ENCODE measurements around the gene ST6GALNAC2.
"Not testable (repeated sequence)": the region's sequence is repeated elsewhere in the genome, so short reads cannot be mapped to it uniquely, and the experiment has no call there.

ST6GALNAC2 gene

DNA sequence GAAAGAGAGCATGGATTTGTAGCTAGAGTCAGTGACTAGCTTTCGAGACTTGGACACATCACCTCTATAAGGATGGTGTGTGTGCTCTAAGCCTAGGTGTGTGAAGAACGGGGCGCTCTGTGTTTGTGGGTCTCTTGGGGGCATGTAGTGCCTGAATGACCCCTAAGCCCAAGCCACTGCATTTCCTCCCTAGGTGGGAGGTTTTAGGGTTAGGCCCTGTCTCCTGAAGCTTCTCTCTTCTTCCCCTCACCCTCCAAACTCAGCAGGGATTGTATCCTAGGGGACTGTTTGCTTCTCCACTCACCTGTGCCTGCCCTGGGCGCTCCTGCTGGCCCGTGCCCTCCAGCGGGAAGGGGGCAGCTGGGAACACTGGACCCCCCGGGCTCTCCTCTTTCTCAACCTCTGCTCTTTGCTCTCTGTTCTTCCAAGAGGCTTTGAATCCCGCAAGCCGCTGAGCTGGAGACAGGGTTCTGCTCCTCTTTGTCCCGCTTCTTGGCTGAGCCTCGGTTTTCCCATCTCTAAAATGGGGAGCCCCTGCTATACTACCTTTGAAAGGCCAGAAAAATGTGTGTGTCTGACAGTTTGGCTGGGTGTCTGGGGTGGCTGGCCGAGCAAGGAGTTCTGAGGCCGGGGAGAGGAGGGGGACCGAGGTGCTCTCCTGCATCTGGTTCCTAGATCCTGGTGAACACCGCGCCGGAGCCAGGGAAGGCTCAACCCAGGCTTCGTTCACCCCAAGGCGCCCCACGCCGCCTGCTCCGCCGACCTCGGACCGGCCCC is 49.0 kb downstream of the ST6GALNAC2 start:
- DNase-seq = no peak
- in situ Hi-C loops (cut with HindIII; ENCODE audit: low pct_ligation_motif_present, low pct_unique_long_range_greater_than_20kb, low sequenced_read_pairs) = no loop called here

DNA sequence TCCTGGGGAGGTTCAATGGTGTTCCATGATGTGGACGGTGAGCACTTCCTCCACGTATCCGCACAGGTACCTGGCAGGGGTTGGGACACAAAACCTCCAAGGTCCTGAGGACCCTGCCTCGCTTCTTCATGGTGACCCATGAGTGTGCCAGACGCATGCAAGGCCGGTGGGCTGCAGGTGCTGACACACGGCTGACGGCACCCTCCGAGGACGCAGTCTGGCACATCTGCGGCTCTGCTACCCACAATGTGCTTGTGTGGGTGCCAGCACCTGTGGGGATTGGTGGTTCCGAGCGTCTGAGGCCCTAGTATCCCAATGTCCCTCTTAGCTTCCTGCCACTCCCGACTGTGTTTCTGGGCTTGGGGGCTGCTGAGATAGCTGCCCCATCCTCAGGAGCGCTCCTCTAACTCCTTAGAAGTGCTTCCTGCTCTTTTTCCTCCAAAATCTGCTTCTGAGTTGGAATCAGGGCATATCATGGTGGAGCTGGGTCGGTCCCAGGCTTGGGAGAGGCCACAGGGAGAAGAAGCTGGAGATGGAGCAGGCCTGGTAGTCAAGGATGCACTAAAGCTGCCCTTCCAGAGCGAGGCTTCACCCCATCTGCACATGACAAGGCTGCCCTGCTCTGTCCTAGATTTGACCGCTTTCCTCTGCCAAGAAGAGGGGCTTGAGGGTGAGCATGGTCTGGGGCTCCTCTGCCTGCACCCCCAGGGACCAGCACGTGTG is 49.7 kb downstream of the ST6GALNAC2 start:
- DNase-seq = no peak
- in situ Hi-C loops (cut with HindIII; ENCODE audit: low pct_ligation_motif_present, low pct_unique_long_range_greater_than_20kb, low sequenced_read_pairs) = no loop called here

DNA sequence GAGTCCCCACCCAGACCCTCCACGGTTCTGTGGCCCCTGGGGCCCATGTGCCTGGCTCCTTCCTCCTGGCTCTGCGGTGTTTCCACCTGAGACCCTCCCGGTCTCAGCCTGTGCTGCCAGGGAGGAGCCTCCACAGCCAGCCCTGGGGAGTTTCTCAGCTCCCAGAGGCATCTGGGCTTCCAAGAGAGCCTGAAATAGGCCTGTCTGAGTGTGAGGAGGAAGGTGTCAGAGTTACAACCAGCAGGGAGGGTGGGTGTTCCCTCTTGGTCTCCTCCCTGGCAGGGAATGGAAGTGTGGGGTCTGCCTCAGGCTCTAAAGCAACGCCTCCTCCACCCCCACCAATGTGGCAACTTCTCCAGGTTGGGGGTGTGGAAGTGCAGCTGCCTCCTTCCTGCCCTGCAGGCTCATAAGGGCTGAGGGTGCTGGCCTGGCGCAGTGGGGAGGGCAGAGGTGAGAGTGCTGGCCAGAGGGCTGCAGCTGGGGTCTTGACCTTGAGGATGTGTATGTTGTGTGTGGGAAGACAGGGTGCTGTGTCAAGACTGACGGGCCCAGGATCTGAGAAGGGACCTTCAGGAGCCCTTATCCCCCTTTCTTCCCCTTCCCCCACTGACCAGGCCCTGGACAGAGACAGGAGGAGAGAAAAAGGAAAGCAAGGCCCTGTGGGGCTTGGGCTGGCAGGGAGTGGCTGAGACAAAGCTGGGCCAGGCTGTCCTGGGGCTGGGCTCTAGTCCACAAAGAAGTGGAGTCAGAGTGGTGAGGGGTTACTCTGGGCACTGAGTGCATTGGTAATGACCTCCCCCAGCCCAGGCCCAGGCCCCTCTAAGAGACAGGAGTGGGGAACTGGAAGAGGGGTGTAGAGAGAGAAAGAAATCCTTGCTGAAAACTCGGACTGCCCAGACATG is 50.6 kb downstream of the ST6GALNAC2 start:
- DNase-seq = no peak
- in situ Hi-C loops (cut with HindIII; ENCODE audit: low pct_ligation_motif_present, low pct_unique_long_range_greater_than_20kb, low sequenced_read_pairs) = no loop called here

DNA sequence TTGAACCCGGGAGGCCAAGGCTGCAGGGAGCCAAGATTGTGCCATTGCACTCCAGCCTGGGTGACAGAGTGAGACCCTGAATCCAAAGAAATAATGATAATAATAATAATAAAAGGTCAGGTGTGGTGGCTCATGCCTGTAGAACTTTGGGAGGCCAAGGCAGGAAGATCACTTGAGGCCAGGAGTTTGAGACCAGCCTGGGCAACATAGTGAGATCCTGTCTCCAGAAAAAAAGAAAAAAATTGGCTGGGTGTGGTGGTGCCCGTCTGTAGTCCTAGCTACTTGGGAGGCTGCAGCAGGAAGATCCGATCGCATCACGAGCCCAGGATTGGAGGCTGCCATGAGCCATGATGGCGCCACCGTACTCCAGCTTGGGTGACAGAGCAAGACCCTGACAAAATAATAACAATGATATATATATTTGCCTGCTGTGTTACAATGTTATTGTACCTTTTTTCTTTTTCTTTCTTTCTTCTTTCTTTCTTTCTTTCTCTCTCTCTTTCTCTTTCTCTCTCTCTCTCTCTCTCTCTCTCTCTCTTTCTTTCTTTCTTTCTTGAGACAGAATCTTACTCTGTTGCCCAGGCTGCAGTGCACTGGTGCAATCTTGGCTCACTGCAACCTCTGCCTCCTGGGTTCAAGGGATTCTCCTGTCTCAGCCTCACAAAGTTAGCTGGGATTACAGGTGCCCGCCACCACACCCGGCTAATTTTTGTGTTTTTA is 51.9 kb downstream of the ST6GALNAC2 start:
- DNase-seq; in situ Hi-C loops (cut with HindIII; ENCODE audit: low pct_ligation_motif_present, low pct_unique_long_range_greater_than_20kb, low sequenced_read_pairs): not testable (repeated sequence)

DNA sequence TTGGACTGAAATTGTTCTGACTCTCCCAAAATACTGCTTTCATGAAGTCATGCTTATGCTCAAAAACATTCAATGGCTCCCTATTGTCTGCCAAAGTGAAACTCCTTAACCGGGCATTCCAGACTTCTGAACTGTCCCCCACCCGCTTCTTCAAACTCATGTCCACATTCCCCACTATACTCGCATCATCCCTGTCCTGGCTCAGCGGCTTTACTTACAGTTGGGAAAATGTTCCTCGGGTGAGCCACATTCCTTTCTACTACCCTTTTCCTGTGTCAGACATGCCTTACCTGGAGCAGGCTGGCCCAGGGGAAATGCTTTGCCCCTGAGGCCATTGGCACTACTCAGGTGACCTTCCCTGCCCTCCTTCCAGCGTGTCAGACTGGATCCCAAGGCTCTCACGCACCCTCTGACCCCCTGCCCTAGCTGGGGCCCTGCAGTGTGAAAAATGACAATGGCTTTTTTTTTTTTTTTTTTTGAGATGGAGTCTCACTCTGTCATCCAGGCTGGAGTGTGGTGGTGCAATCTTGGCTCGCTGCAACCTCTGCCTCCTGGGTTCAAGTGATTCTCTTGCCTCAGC is 53.5 kb downstream of the ST6GALNAC2 start:
- in situ Hi-C loops (cut with HindIII; ENCODE audit: low pct_ligation_motif_present, low pct_unique_long_range_greater_than_20kb, low sequenced_read_pairs) = no loop called here
- no peak for DNase-seq

DNA sequence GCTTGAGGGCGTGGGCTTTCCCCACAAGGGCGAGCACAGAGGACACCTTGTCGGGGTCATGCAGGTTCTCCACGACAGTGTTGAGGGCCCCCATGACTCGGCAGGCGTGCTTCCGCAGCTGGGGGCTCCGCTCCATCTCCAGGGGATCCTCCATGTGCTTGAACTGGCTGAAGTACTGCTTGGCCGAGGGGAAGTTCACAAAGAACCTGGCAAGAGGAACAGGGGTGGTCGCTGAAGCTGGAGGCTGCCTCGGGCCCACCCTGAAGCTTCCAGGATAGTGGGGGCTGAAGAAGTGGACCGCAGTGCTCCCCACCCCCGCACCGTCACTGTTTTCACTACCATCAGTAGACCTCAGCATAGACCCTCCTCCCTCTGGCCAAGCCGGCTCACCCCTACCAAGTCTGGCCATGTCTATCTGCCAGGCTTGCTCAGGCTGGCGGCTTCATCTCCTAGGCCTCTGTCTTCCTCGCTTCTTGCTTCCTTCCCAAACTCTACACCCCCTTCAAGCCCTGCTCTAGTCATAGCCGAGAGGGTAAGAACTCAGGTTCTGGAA is 54.1 kb downstream of the ST6GALNAC2 start:
- in situ Hi-C loops (cut with HindIII; ENCODE audit: low pct_ligation_motif_present, low pct_unique_long_range_greater_than_20kb, low sequenced_read_pairs) = no loop called here
- DNase-seq = no peak

DNA sequence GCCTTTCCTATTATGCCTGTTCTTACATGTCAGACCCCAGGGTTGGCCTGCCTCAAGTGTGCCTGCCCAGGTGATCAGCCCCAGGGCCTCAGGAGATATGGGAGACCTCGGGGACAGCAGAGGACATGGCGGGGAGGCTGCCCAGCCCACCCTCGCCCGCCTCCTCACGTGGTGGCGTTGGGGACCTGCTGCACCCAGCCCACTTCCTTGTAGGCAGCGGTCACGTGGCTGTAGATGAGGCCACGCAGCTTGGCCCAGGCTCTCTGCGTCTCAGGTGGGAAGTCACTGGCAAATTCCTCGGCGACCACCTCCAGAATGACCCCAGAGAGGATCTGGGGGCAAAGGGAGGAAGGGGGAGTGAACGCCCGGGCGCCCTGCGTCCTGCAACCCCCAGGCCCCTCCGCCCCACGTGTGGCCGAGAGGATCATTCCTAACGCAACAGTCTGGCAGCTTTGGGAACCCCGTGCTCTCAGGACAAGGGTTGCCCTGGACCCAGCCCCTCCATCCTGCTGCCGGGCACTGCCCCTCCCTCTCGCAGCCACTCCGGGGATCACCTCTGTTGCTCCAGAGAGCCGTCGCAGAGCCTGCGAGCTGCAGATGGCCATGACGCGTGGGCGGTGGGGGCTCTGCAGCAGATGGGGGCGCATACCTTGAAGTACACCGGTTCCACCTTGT is 54.7 kb downstream of the ST6GALNAC2 start:
- no peak for DNase-seq
- in situ Hi-C loops (cut with HindIII; ENCODE audit: low pct_ligation_motif_present, low pct_unique_long_range_greater_than_20kb, low sequenced_read_pairs) = no loop called here

DNA sequence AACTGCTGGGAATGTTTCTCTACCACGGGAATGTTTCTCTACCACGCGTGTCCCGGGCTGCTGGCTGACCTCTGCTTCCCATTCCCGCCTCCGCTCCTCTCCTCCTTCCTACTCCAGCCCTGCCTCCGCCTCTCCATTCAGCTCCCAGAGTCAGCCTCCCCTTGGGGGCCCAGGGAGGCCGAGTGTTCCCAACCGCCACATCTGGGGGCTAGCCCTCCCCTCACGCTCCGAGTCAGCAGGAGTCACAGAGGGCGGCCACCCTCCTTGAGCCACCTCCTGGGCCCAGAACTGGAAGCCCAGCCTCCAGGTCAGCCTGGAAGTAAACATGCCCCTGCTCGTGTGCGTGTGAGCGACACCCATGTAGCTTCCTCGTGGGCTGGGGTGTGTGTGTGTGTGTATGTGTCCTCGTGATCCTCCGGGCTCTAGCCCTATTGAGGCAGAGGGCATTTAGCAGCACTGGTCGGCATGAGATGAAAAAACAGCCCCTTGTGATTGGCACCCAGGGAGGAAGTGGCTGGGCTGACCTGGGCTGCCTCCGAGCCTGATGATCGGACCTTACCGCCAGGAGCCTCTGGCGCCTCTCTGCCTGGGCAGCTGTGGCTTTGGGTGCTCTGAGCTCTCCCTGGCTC is 55.5 kb downstream of the ST6GALNAC2 start:
- in situ Hi-C loops (cut with HindIII; ENCODE audit: low pct_ligation_motif_present, low pct_unique_long_range_greater_than_20kb, low sequenced_read_pairs) = no loop called here
- no peak for DNase-seq

DNA sequence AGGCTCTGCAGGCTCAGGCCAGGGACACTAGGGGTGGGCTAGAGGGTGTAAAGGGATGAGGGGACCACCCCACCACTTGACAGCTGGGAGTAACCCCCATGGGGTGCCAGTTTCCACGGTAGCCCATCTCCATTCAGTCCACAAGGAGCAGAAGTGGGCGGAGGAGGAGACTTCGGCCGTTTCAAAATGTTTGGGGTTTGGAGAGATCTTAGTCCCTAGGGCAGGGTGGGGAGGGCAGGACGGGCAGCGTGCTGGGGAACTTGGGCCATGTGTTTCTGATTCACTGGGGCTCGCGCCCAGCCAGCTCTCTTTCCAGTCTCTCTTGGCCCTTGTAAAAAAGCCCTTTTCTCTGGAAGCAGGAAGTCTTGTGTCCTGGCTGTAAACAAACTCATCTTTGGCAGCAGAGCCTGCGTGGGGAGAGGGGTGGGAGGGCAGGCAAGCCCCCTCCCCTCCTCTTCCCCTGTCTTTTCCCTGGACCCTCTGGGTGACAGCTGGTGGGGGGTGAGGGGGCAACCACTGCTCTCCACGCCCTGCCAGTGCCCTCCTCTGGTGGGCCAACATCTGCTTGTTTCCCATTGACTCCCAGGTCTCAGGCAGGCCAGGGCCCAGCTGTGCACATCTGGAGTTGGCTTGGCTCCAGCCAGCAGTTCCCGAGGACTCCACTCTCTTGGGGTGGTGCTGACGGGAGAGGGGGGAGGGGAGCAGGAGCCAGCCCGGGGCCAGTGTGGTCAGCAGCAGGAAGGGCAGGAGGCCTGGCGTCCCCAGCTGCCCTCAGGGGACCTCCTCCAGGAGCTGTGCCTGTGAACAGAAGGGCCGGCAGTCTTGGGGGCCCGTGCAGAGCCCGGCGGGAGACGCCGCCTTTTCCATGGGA is 56.2 kb downstream of the ST6GALNAC2 start:
- in situ Hi-C loops (cut with HindIII; ENCODE audit: low pct_ligation_motif_present, low pct_unique_long_range_greater_than_20kb, low sequenced_read_pairs) = no loop called here
- DNase-seq = no peak

DNA sequence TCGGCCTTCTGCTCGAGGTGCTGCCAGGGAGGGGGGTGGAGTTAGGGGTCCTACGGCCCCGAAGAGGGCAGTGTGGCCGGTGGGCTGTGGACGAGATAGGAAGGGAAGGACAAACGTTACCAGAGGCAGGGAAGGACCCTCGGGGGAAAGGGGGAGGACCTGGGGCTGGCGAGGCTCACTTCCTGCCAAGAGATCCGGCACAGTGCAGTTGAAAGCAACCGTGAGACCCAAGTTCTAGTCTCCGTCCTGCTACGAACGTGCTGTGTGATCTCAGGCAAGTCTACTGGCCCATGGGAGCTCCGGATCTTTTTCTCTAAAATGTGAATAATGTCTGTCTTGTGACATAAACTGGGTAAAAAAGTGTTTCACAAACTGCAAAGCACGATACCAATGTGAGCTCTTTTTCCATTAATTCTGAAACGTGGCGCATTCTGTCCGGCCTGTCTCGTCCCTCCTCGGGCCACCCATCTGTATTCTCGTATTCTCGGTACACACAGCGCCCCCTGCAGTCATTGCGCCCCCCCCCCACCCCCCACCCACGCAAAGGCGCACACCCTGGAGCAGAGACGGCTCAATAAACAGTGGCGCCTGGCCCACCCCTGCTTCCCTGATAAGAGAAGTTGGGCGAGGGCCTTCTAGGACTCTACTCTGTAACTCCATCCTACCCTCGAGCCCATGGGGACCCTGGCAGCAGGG is 57.0 kb downstream of the ST6GALNAC2 start:
- DNase-seq = no peak
- in situ Hi-C loops (cut with HindIII; ENCODE audit: low pct_ligation_motif_present, low pct_unique_long_range_greater_than_20kb, low sequenced_read_pairs) = no loop called here

DNA sequence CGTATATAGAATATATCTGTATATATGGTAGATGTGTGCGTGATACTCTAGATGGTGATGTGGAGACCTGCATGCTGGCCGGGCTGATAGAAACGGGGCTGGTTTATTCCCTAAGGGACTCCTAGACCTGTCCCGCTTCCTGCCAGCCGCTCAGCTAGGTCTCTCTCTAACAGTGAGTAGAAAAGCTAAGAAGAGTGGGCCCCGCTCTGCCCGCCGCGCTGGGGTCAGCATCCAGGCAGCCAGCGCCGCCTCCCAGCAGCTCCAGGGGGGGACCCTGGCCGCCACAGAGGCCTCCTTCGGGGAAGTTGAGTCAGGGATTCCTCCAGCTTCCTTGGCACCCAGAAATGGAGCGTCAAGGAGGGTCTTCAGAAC is 57.5 kb downstream of the ST6GALNAC2 start:
- in situ Hi-C loops (cut with HindIII; ENCODE audit: low pct_ligation_motif_present, low pct_unique_long_range_greater_than_20kb, low sequenced_read_pairs) = no loop called here
- DNase-seq = no peak

DNA sequence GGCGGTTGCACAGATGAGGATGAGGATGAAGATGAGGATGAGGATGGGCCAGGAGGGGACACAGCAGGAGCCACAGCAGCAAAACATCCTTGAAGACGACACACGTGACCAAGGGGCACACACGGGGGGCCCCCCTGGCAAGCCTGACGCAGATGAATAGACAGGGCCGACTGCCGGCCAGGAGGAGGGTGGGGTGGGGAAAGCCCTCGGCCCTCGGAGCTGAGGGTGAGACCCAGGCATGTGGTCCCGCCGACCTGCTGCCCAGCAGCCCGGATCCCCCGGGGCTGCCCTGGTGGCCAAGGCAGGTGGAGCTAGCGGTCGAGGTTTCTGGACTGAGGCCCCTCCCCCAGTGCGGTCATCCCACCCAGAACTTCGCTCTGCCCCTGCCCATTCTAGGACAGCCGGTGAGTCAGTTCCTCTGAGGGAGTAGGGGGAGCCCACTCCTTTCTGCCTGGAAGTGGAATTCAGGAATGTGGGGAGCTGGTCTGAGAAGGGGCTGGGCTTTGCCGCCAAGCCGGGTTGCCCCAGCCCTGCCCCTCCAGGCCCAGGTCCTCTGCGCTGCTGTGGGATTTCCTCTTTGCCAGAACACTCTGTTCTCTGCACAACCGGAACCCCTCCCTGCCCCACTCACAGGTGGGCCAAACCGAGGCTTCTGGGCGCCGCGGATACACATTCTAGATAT is 58.1 kb downstream of the ST6GALNAC2 start:
- DNase-seq = peak; percentile 87
- in situ Hi-C loops (cut with HindIII; ENCODE audit: low pct_ligation_motif_present, low pct_unique_long_range_greater_than_20kb, low sequenced_read_pairs) = no loop called here

DNA sequence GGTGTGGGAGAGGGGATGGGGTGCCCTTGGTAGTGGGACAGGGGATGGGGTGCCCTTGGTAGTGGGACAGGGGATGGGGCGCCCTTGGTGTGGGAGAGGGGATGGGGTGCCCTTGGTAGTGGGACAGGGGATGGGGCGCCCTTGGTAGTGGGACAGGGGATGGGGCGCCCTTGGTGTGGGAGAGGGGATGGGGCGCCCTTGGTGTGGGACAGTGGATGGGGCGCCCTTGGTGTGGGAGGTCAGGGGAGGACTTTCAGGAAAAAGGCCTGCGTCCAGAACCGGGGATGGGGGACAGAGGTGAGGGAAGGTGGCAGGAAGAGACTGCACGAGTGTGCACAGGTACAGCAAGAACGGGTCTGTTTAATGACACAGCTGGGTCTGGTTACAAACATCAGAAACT is 58.6 kb downstream of the ST6GALNAC2 start:
- in situ Hi-C loops (cut with HindIII; ENCODE audit: low pct_ligation_motif_present, low pct_unique_long_range_greater_than_20kb, low sequenced_read_pairs); DNase-seq: not testable (repeated sequence)

DNA sequence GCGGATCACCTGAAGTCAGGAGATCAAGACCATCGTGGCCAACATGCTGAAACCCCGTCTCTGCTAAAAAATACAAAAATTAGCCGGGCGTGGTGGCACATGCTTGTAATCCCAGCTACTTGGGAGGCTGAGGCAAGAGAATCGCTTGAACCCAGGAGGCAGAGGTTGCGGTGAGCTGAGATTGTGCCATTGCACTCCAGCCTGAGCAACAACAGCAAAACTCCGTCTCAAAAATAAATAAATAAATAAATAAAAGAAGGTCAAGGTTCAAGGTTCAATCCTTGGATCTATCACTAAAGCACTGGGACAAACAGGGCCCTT is 60.2 kb downstream of the ST6GALNAC2 start:
- DNase-seq; in situ Hi-C loops (cut with HindIII; ENCODE audit: low pct_ligation_motif_present, low pct_unique_long_range_greater_than_20kb, low sequenced_read_pairs): not testable (repeated sequence)
